DOHH2 (cell line): Measurements from ENCODE around the gene GATAD2B.

Source experiments
- H3F3A ChIP-seq: fragments of 200-600 bp; sonication (generic), shearing (Covaris generic); 2 replicates; pipeline ENCODE4 v1.6.0; 2016; ENCODE audit warnings: antibody characterized with exemption, mild to moderate bottlenecking; ENCODE audit not compliant: control insufficient read depth, insufficient read depth
- H3K27ac ChIP-seq: fragments of 200-600 bp; sonication (generic); 2 replicates; pipeline ENCODE4 v1.5.1; 2014; ENCODE audit warnings: low read depth, mild to moderate bottlenecking, low read length, moderate library complexity
- H3K27me3 ChIP-seq: fragments of 200-600 bp; sonication (generic); 2 replicates; pipeline ENCODE4 v1.6.1; 2014; ENCODE audit warnings: mild to moderate bottlenecking, low read length, mixed read lengths; ENCODE audit not compliant: control insufficient read depth
- H3K36me3 ChIP-seq: fragments of 200-600 bp; sonication (generic); 2 replicates; pipeline ENCODE4 v1.6.1; 2014; ENCODE audit warnings: mild to moderate bottlenecking, low read length, moderate library complexity, mixed read lengths; ENCODE audit not compliant: control insufficient read depth
- H3K4me1 ChIP-seq: fragments of 200-600 bp; sonication (generic); 2 replicates; pipeline ENCODE4 v1.6.1; 2014; ENCODE audit warnings: mild to moderate bottlenecking, low read length, mixed read lengths; ENCODE audit not compliant: control insufficient read depth
- H3K4me2 ChIP-seq: fragments of 200-600 bp; sonication (generic); 2 replicates; pipeline ENCODE4 v1.6.0; 2014; ENCODE audit warnings: mild to moderate bottlenecking, low read length, moderate library complexity
- H3K4me3 ChIP-seq: fragments of 200-600 bp; sonication (generic); 2 replicates; pipeline ENCODE4 v1.5.1; 2014; ENCODE audit warnings: mild to moderate bottlenecking, low read length, mixed read lengths
- H3K79me2 ChIP-seq: fragments of 200-600 bp; sonication (generic); 2 replicates; pipeline ENCODE4 v1.6.1; 2014; ENCODE audit warnings: mild to moderate bottlenecking, low read length, mixed read lengths; ENCODE audit not compliant: control insufficient read depth
- H3K9me2 ChIP-seq: fragments of 200-600 bp; sonication (generic); replicated peaks from 2 replicates; pipeline ENCODE4 v1.6.1; 2014; ENCODE audit warnings: mild to moderate bottlenecking, low read length, mixed read lengths; ENCODE audit not compliant: control insufficient read depth
- H3K9me3 ChIP-seq: fragments of 200-600 bp; sonication (generic); 2 replicates; pipeline ENCODE4 v1.6.1; 2014; ENCODE audit warnings: antibody characterized with exemption, low read length, mixed read lengths; ENCODE audit not compliant: control insufficient read depth, insufficient read depth
- H4K20me1 ChIP-seq: fragments of 200-600 bp; sonication (generic); 2 replicates; pipeline ENCODE4 v1.6.0; 2014; ENCODE audit warnings: low read depth, mild to moderate bottlenecking, antibody characterized with exemption, low read length, moderate library complexity; ENCODE audit not compliant: control insufficient read depth, insufficient read depth
- CTCF ChIP-seq: fragments of 200-600 bp; sonication (generic); IDR thresholded peaks from one replicate; pipeline ENCODE4 v1.5.1; 2014; ENCODE audit warnings: antibody characterized with exemption, mild to moderate bottlenecking, low read depth, low read length; ENCODE audit not compliant: poor library complexity, severe bottlenecking
- EZH2phosphoT487 ChIP-seq: fragments of 200-600 bp; sonication (generic); IDR thresholded peaks from 2 replicates; pipeline ENCODE4 v1.6.1; 2017; ENCODE audit warnings: borderline replicate concordance, mild to moderate bottlenecking, antibody characterized with exemption, low read length, moderate library complexity, mixed read lengths

The GATAD2B gene

DNA sequence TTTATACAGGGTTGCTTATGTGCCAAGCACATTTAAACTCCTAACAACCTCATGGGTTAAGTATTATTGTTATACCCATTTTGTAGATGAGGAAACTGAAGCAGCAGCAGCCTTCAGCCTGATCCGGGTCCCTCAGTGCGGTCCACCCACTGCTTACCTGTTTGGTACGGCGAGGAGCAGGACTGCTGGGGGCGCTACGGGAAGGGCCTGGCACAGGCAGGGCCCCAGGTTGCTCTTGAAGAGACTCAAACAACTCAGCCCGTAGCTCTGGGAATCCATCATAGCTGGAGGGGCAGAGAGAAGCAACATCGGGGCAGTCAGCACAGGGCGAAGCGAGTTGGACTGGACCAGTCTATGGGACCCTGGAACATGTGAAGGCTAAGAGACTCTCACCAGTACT, 14.6 kb upstream of the GATAD2B start:
- TF ChIP-seq EZH2phosphoT487, result no peak
- no peak for TF ChIP-seq CTCF
- Histone ChIP-seq H3K9me3 (no peaks in the 10 kb centered on the region), H3K27ac (no peak overlapping the region), H3K4me2 (no peak overlapping the region), H3K4me1 (no peaks in the 10 kb centered on the region), H3F3A (no peaks in the 10 kb centered on the region), H3K79me2 (peaks cover under 1% of the 10 kb centered on the region), H3K36me3 (peaks cover 89% of the 10 kb centered on the region), H3K9me2 (no peaks in the 10 kb centered on the region), H4K20me1 (no peaks in the 10 kb centered on the region), H3K4me3 (no peak overlapping the region), H3K27me3 (no peaks in the 10 kb centered on the region)

DNA sequence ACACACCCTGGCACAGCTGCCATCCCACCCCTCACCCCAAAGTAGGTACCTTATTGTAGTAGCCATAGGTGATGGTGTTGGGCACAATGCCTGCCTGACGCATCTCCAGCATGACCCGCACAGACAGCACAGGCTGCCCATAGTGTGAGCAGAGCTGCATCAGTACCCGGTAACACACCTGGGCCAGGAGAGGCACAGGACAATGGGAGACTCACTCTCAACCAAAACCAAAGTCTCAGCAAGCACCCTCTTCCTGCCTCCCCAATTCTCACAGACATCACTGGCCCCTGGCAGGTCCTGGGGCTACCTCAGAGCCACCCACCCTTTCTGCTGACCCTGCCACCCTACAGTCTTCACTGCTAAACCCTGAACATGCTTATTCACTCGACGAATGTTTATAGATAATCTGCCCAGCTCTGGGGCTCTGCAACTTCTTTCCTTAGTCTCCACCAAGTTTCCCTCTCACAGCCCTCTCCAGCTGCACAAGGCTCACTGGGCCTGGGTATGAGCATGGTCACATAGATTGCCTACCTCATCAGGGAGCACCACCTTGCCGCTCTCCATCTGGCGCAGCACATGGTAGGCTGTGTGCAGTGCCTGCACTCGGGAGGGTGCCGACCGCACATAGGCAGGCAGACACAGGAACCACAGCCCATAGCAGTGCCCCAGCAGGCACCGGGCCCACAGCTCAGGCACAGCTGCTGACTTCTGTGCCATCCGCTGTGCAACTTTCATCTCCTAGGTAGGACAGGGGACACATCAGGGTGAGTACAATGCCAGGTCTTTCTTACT, 13.4 kb upstream of the GATAD2B start:
- Histone ChIP-seq H3K27ac (no peak overlapping the region), H3K4me2 (no peak overlapping the region), H3F3A (no peaks in the 10 kb centered on the region), H3K27me3 (no peaks in the 10 kb centered on the region), H3K79me2 (no peaks in the 10 kb centered on the region; the same call in 1 of the 2 replicates), H3K4me1 (no peaks in the 10 kb centered on the region), H3K9me2 (no peaks in the 10 kb centered on the region), H4K20me1 (no peaks in the 10 kb centered on the region), H3K9me3 (no peaks in the 10 kb centered on the region), H3K36me3 (peaks cover 83% of the 10 kb centered on the region), H3K4me3 (no peak overlapping the region)
- TF ChIP-seq CTCF, result no peak
- TF ChIP-seq EZH2phosphoT487, result no peak

- peaks cover 83% of the 10 kb centered on the region for H3K36me3 ChIP-seq
- H4K20me1 ChIP-seq, result no peaks in the 10 kb centered on the region
- H3K27ac ChIP-seq, result no peak overlapping the region
- no peaks in the 10 kb centered on the region for H3K9me3 ChIP-seq
- no peaks in the 10 kb centered on the region for H3K79me2 ChIP-seq
- H3K4me3 ChIP-seq, result no peak overlapping the region
- H3K9me2 ChIP-seq, result no peaks in the 10 kb centered on the region
- H3F3A ChIP-seq, result no peaks in the 10 kb centered on the region
- H3K27me3 ChIP-seq, result no peaks in the 10 kb centered on the region
- no peak overlapping the region for H3K4me2 ChIP-seq
- TF ChIP-seq EZH2phosphoT487 (no peak), CTCF (no peak)
- H3K4me1 ChIP-seq, result peaks cover 4% of the 10 kb centered on the region
Observed at GRCh38 chr1:153934746-153935145, 12.0 kb upstream of the GATAD2B start.
